C4-2B (cell line): ENCODE measurements around the gene TMEM267.

ENCODE experiments used
- ZFX ChIP-seq: fragments of 450-650 bp; IDR thresholded peaks from 2 replicates; pipeline ENCODE4 v1.6.1; 2017
- TF ChIP-seq, protein P1 (sequence below): fragments of 450-650 bp; conservative IDR thresholded peaks from 2 replicates; pipeline ENCODE4 v1.5.1; 2017; ENCODE audit warnings: mild to moderate bottlenecking

DNA sequence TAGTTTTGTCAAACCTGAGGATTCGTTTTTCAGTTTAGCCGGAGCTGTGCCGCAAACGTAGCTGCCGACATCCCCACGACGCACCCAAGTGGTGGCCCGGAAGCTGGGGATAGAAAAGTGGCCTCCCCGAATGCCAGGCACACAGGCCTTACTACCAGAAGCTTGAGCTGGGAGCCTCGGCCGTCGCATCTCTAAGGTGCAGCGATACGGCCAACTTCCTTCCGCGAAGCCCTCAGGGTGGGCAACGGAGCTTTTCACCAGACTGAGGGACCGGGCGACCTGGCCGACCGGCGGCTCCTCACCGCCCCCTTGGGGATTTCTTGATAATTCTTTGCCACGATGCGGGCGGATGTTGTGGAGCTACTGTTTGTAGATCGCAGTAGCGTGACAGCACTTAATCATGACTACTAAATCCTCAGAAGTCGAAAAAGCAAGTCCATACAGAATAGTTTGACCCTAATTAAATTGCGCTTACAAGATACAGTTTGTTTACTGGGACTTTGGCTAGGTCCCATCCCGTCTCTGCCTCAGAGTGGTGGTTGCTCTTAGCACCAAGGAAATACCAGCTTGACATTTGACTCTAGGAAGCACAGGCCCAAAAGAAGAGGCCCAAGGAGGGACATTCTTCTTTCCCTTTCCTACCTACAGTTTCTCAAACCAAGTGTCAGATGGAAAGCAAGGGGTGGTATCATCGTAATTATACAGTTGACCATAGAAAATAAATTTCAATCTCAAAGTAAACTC, 613 bp upstream of the TMEM267 start:
- TF ChIP-seq, protein P1, sequence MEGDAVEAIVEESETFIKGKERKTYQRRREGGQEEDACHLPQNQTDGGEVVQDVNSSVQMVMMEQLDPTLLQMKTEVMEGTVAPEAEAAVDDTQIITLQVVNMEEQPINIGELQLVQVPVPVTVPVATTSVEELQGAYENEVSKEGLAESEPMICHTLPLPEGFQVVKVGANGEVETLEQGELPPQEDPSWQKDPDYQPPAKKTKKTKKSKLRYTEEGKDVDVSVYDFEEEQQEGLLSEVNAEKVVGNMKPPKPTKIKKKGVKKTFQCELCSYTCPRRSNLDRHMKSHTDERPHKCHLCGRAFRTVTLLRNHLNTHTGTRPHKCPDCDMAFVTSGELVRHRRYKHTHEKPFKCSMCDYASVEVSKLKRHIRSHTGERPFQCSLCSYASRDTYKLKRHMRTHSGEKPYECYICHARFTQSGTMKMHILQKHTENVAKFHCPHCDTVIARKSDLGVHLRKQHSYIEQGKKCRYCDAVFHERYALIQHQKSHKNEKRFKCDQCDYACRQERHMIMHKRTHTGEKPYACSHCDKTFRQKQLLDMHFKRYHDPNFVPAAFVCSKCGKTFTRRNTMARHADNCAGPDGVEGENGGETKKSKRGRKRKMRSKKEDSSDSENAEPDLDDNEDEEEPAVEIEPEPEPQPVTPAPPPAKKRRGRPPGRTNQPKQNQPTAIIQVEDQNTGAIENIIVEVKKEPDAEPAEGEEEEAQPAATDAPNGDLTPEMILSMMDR = peak; percentile 91
- peak; percentile 54; the same call in 1 of the 2 replicates for TF ChIP-seq ZFX
